ENCODE data around the gene TGM2.

The TGM2 gene

GRCh38 chr20:38177201-38177600 is 12.1 kb upstream of the TGM2 start:
- DNase-seq (ENCODE audit: low read depth, low spot score) = no peak

- no peak for DNase-seq (ENCODE audit: low read depth, low spot score)
These were observed 10.5 kb upstream of the TGM2 start for GRCh38 chr20:38175304-38176180.

GRCh38 chr20:38173237-38174156 is 8.4 kb upstream of the TGM2 start:
- no peak for DNase-seq (ENCODE audit: low read depth, low spot score)

GRCh38 chr20:38172408-38172807 is 7.3 kb upstream of the TGM2 start:
- DNase-seq (ENCODE audit: low read depth, low spot score) = no peak

GRCh38 chr20:38171675-38172043 is 6.6 kb upstream of the TGM2 start:
- DNase-seq (ENCODE audit: low read depth, low spot score) = no peak

- no peak for DNase-seq (ENCODE audit: low read depth, low spot score)
These were observed 6.0 kb upstream of the TGM2 start for GRCh38 chr20:38170826-38171674.

GRCh38 chr20:38170219-38170825 is 5.3 kb upstream of the TGM2 start:
- no peak for DNase-seq (ENCODE audit: low read depth, low spot score)

- DNase-seq (ENCODE audit: low read depth, low spot score) = no peak
These were observed 4.6 kb upstream of the TGM2 start for GRCh38 chr20:38169636-38170193.

GRCh38 chr20:38168791-38169589 is 3.9 kb upstream of the TGM2 start:
- DNase-seq (ENCODE audit: low read depth, low spot score) = no peak

GRCh38 chr20:38167851-38168760 is 3.0 kb upstream of the TGM2 start:
- no peak for DNase-seq (ENCODE audit: low read depth, low spot score)

GRCh38 chr20:38167328-38167850 is 2.3 kb upstream of the TGM2 start:
- DNase-seq (ENCODE audit: low read depth, low spot score) = no peak

- no peak for DNase-seq (ENCODE audit: low read depth, low spot score)
These were observed 1.7 kb upstream of the TGM2 start for GRCh38 chr20:38166703-38167233.

GRCh38 chr20:38165966-38166702 is 1.1 kb upstream of the TGM2 start:
- DNase-seq (ENCODE audit: low read depth, low spot score) = no peak

GRCh38 chr20:38164624-38165088 is 414 bp downstream of the TGM2 start:
- DNase-seq (ENCODE audit: low read depth, low spot score) = no peak

GRCh38 chr20:38164069-38164468 is 1.0 kb downstream of the TGM2 start:
- DNase-seq (ENCODE audit: low read depth, low spot score) = no peak

- DNase-seq (ENCODE audit: low read depth, low spot score) = no peak
These were observed 1.9 kb downstream of the TGM2 start for GRCh38 chr20:38162878-38163875.
